MCF 10A (cell line): ENCODE data around the gene PTPN13. TPM values are rescaled to one million over a fixed set of nuclear protein-coding genes. Genes with fewer than 3 reads are reported as not detected.

ENCODE experiments used
- BruUV-seq: library from RNA; stranded (reverse); fragments of 400-500 nt; replicated peaks from 2 replicates; lab custom pipeline; 2021; lab: Mats Ljungman, UMichigan
- CTCF ChIA-PET: fragments of 300-600 bp; sonication (Branson Sonifier 250); formaldehyde crosslinking; extraction: SDS; loops from one replicate; lab custom pipeline; 2021; ENCODE audit warnings: antibody characterized with exemption, inconsistent platforms; lab: Yijun Ruan, JAX
- POLR2A ChIA-PET: fragments of 300-600, 350-650 bp; sonication (Branson Sonifier 250); formaldehyde crosslinking; extraction: SDS; loops from one replicate; lab custom pipeline; 2020; ENCODE audit warnings: antibody characterized with exemption, inconsistent platforms; lab: Yijun Ruan, JAX
- DNase-seq: peaks from one replicate; pipeline ENCODE4 v3.0.0-alpha.2; 2018; ENCODE audit not compliant: unreplicated experiment
- H3K27ac Mint-ChIP-seq: one replicate; pipeline ENCODE4 v1.8.0; 2022; ENCODE audit warnings: mild to moderate bottlenecking, low read depth, mixed read lengths; ENCODE audit not compliant: unreplicated experiment
- H3K27me3 Mint-ChIP-seq: one replicate; pipeline ENCODE4 v1.8.0; 2022; ENCODE audit warnings: mixed read lengths; ENCODE audit not compliant: insufficient read depth, unreplicated experiment
- H3K36me3 Mint-ChIP-seq: one replicate; pipeline ENCODE4 v1.8.0; 2022; ENCODE audit warnings: mild to moderate bottlenecking, moderate library complexity, mixed read lengths; ENCODE audit not compliant: insufficient read depth, unreplicated experiment
- H3K4me1 Mint-ChIP-seq: one replicate; pipeline ENCODE4 v1.8.0; 2022; ENCODE audit warnings: mixed read lengths; ENCODE audit not compliant: insufficient read depth, unreplicated experiment
- H3K4me3 Mint-ChIP-seq: one replicate; pipeline ENCODE4 v1.8.0; 2022; ENCODE audit warnings: mild to moderate bottlenecking, moderate library complexity, mixed read lengths; ENCODE audit not compliant: unreplicated experiment
- H3K9me3 Mint-ChIP-seq: one replicate; pipeline ENCODE4 v1.8.0; 2022; ENCODE audit warnings: mixed read lengths; ENCODE audit not compliant: unreplicated experiment
- CTCF ChIP-seq: fragments of 200-600 bp; IDR thresholded peaks from one replicate; pipeline ENCODE4 v1.8.0; 2022; ENCODE audit warnings: antibody characterized with exemption, mild to moderate bottlenecking; ENCODE audit not compliant: unreplicated experiment
- intact Hi-C: fragments of 100-400 bp; cut with micrococcal nuclease; formaldehyde crosslinking; loops from 2 replicates; pipeline ENCODE4 v1.14.1; 2022
- total RNA-seq: library from RNA; stranded (reverse); gene quantifications from 2 replicates; pipeline ENCODE4 v1.2.3, GENCODE V29; 2022

Gene PTPN13
- total RNA-seq, 1 experiment from 2014 or later, result 28.3 TPM

GRCh38 chr4:86741846-86742245 lies 147.7 kb downstream of the PTPN13 start:
- Mint-ChIP-seq H3K27me3 (no peaks in the 10 kb centered on the region), H3K27ac (no peak overlapping the region), H3K4me3 (no peak overlapping the region), H3K9me3 (no peaks in the 10 kb centered on the region), H3K36me3 (peaks cover 64% of the 10 kb centered on the region), H3K4me1 (no peaks in the 10 kb centered on the region)
- DNase-seq, result no peak
- ChIA-PET CTCF (no interaction called here), POLR2A (no interaction called here)
- no peak for TF ChIP-seq CTCF
- BruUV-seq, result no TSS peak
- intact Hi-C loops, result no loop called here

GRCh38 chr4:86744570-86744969 lies 150.5 kb downstream of the PTPN13 start:
- POLR2A ChIA-PET, result no interaction called here
- Mint-ChIP-seq H3K36me3 (peaks cover 55% of the 10 kb centered on the region), H3K9me3 (no peaks in the 10 kb centered on the region), H3K27ac (no peak overlapping the region), H3K4me3 (no peak overlapping the region), H3K4me1 (no peaks in the 10 kb centered on the region), H3K27me3 (no peaks in the 10 kb centered on the region)
- intact Hi-C loops, result no loop called here
- no peak for DNase-seq
- BruUV-seq, result no TSS peak
- no peak for TF ChIP-seq CTCF
- CTCF ChIA-PET, result no interaction called here

GRCh38 chr4:86749121-86749520 lies 155.0 kb downstream of the PTPN13 start:
- Mint-ChIP-seq H3K36me3 (peaks cover 43% of the 10 kb centered on the region), H3K27me3 (no peaks in the 10 kb centered on the region), H3K4me1 (no peaks in the 10 kb centered on the region), H3K4me3 (no peak overlapping the region), H3K9me3 (no peaks in the 10 kb centered on the region), H3K27ac (no peak overlapping the region)
- intact Hi-C loops, result no loop called here
- POLR2A ChIA-PET, result no interaction called here
- CTCF ChIA-PET, result no interaction called here
- no TSS peak for BruUV-seq
- DNase-seq, result no peak
- TF ChIP-seq CTCF, result no peak

GRCh38 chr4:86755388-86755787 lies 161.3 kb downstream of the PTPN13 start:
- ChIA-PET CTCF (interaction anchor here (0.6 to 0.7 kb wide), 2 partner anchors 67 to 234 kb away, joined by 3 read pairs; no protein-coding TSS in a partner anchor), POLR2A (interaction anchor here (0.6 to 1.1 kb wide), 2 partner anchors 15 to 235 kb away, joined by 3 to 4 read pairs; no protein-coding TSS in a partner anchor)
- H3K27ac Mint-ChIP-seq, result no peak overlapping the region
- BruUV-seq, result no TSS peak
- no peaks in the 10 kb centered on the region for H3K27me3 Mint-ChIP-seq
- peaks cover 28% of the 10 kb centered on the region for H3K36me3 Mint-ChIP-seq
- no peak for TF ChIP-seq CTCF
- peaks cover 5% of the 10 kb centered on the region for H3K4me1 Mint-ChIP-seq
- intact Hi-C loops, result loop anchor here (10.0 kb wide), 2 partner anchors 161 to 231 kb away; partner anchors contain the start of gene PTPN13
- DNase-seq, result no peak
- H3K9me3 Mint-ChIP-seq, result no peaks in the 10 kb centered on the region
- no peak overlapping the region for H3K4me3 Mint-ChIP-seq
